ENCODE data around the gene ANKFN1.
"Not testable (repeated sequence)": the region's sequence is repeated elsewhere in the genome, so short reads cannot be mapped to it uniquely, and the experiment has no call there.

Gene ANKFN1

DNA sequence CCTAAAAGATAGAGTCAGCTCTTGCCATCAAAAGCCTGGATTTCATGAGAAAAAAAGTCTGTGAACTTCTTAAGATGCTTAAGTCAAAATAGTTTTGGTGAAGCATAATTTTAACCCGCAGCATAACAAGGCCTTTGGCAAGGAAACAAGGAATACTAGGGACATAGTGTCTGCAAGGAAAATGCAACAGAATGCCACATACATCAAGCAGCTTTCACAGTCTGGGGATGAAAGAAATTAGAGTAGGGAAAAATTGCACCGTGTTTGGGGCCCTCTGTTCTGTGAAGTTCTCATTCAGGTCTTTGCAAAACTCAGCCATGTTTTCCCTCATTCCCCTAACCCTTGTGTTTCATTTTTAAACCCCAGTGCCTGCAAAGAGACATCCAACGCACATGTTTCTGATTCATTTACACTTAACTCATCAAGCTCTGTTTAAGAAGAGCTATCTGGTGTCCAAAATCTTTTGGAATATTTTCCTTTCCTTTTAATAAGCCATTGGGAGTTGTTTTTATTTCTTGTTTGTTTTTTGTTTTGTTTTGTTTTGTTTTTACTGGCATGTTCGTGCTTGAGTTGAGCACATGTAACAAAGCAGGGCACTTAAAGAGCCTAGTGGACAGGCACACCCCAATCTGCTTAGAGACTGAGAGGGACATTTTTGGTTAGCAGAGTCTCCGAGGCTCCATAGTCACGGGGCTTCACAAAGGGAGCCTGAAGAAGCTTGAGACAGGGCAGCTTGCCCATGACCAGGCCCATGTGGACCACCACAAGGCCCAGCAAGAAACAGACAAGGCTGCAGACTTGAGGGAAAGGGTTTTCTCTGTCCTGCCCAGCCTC, 116.5 kb downstream of the ANKFN1 start:
- no peak overlapping the region for H3K4me3 ChIP-seq (replicated peaks; ENCODE audit: low read depth, low read length)
- no peak for TF ChIP-seq CTCF (IDR thresholded peaks at IDR 0.05; ENCODE audit: low read depth, low read length, missing control alignments)
- DNase-seq (ENCODE audit: extremely low read depth, low read depth) = no peak

GRCh38 chr17:56274491-56274890, 121.2 kb downstream of the ANKFN1 start:
- H3K4me3 ChIP-seq (replicated peaks; ENCODE audit: low read depth, low read length) = no peak overlapping the region
- TF ChIP-seq CTCF (IDR thresholded peaks at IDR 0.05; ENCODE audit: low read depth, low read length, missing control alignments) = no peak
- no peak for DNase-seq (ENCODE audit: extremely low read depth, low read depth)

- no peak for DNase-seq (ENCODE audit: extremely low read depth, low read depth)
- no peak overlapping the region for H3K4me3 ChIP-seq (replicated peaks; ENCODE audit: low read depth, low read length)
- TF ChIP-seq CTCF (IDR thresholded peaks at IDR 0.05; ENCODE audit: low read depth, low read length, missing control alignments) = no peak
Measured at GRCh38 chr17:56284482-56284881, 131.2 kb downstream of the ANKFN1 start.

- H3K4me3 ChIP-seq (replicated peaks; ENCODE audit: low read depth, low read length); DNase-seq (ENCODE audit: extremely low read depth, low read depth): not testable (repeated sequence)
Measured at GRCh38 chr17:56288786-56289185, 135.5 kb downstream of the ANKFN1 start.

- no peak for DNase-seq (ENCODE audit: extremely low read depth, low read depth)
- H3K4me3 ChIP-seq (replicated peaks; ENCODE audit: low read depth, low read length) = no peak overlapping the region
- no peak for TF ChIP-seq CTCF (IDR thresholded peaks at IDR 0.05; ENCODE audit: low read depth, low read length, missing control alignments)
Measured at GRCh38 chr17:56289321-56289720, 136.0 kb downstream of the ANKFN1 start.

DNA sequence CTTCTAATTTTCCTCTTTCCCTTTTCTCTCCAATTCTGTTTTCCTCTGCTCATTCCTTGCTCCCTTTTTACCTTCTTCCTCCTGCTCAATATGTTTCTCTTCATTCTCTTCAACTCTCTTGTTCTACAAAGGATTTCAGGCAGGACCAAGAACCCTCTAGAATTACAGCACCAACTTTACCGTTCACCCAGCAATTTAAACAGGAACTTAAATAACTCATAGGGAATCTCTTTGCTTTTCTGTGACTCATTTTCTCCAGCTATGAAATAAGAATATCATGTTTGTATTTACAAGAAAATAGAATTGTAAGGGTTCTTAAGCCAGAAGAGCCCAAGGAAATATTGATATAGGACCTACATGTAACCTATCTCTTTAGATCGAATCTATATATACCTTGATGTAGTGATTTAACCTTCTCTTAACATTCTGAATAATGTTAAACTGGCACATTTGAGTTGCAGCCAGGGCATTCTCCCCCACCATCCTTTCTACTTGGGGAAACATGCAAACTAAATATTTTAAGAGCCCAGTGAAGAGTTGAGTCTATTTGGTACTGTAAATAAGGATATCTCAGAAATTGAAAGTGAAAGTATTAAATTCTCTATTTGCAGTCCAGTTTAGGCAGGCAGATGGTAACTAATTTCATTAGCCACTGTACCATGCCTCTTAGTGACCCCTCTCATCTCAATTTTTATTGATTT, 137.0 kb downstream of the ANKFN1 start:
- no peak for DNase-seq (ENCODE audit: extremely low read depth, low read depth)
- TF ChIP-seq CTCF (IDR thresholded peaks at IDR 0.05; ENCODE audit: low read depth, low read length, missing control alignments) = no peak
- no peak overlapping the region for H3K4me3 ChIP-seq (replicated peaks; ENCODE audit: low read depth, low read length)

GRCh38 chr17:56290802-56291118, 137.5 kb downstream of the ANKFN1 start:
- no peak for TF ChIP-seq CTCF (IDR thresholded peaks at IDR 0.05; ENCODE audit: low read depth, low read length, missing control alignments)
- no peak overlapping the region for H3K4me3 ChIP-seq (replicated peaks; ENCODE audit: low read depth, low read length)

More at GRCh38 chr17:56290802-56291118, 137.5 kb downstream of the ANKFN1 start:
- DNase-seq (ENCODE audit: extremely low read depth, low read depth) = no peak
